ENCODE results near the gene PCSK4. TPM values are rescaled to one million over a fixed set of nuclear protein-coding genes. Genes with fewer than 3 reads are reported as not detected.
A peak's percentile ranks its signal among the peaks of the same experiment; 100 is the strongest.

The PCSK4 gene
- polyA plus RNA-seq, 2 of the 4 experiments (the other 2 are of a cell fraction): 0.76 to 2.1 TPM

- TF ChIP-seq REST (IDR thresholded peaks at IDR 0.05) (peak; percentile 91), CHD2 (IDR thresholded peaks at IDR 0.05; ENCODE audit: low read length, partially characterized antibody) (peak; percentile 94), CBX2 (IDR thresholded peaks at IDR 0.05; ENCODE audit: borderline replicate concordance, low read depth) (no peak), EP300 (IDR thresholded peaks at IDR 0.05) (no peak), CHD4 (IDR thresholded peaks at IDR 0.05; ENCODE audit: borderline replicate concordance) (no peak), ZNF302 (CRISPR knock-in tag; IDR thresholded peaks at IDR 0.05) (no peak), JUN (IDR thresholded peaks at IDR 0.05) (peak; percentile 72 to 96), RNF2 (IDR thresholded peaks at IDR 0.05; ENCODE audit: borderline replicate concordance, low read depth) (no peak), ZSCAN20 (CRISPR knock-in tag; IDR thresholded peaks at IDR 0.05) (no peak), KDM1A (IDR thresholded peaks at IDR 0.05; ENCODE audit: low read depth) (no peak), FOSL2 (IDR thresholded peaks at IDR 0.05) (no peak), FOSL2 (CRISPR knock-in tag; IDR thresholded peaks at IDR 0.05) (no peak; the same call in 1 of the 2 replicates), ESRRA (IDR thresholded peaks at IDR 0.05; ENCODE audit: borderline replicate concordance, low read length) (no peak), GATA3 (IDR thresholded peaks at IDR 0.05; ENCODE audit: borderline replicate concordance) (peak; percentile 47; the same call in 1 of the 2 replicates), RARB (CRISPR knock-in tag; IDR thresholded peaks at IDR 0.05) (no peak), HEYL (CRISPR knock-in tag; IDR thresholded peaks at IDR 0.05) (no peak), POLR2AphosphoS2 (conservative IDR thresholded peaks at IDR 0.05; ENCODE audit: low read length) (no peak), SMC3 (IDR thresholded peaks at IDR 0.05) (no peak), RFX5 (IDR thresholded peaks at IDR 0.05) (no peak), TP53 (CRISPR knock-in tag; IDR thresholded peaks at IDR 0.05) (no peak), USF2 (IDR thresholded peaks at IDR 0.05) (no peak), MYC (IDR thresholded peaks at IDR 0.05; ENCODE audit: borderline replicate concordance, low read length) (no peak; the same call in 1 of the 2 replicates), KDM5A (IDR thresholded peaks at IDR 0.05) (no peak), NPAS2 (CRISPR knock-in tag; IDR thresholded peaks at IDR 0.05; ENCODE audit: borderline replicate concordance) (no peak)
- TF ChIP-seq, protein P1, sequence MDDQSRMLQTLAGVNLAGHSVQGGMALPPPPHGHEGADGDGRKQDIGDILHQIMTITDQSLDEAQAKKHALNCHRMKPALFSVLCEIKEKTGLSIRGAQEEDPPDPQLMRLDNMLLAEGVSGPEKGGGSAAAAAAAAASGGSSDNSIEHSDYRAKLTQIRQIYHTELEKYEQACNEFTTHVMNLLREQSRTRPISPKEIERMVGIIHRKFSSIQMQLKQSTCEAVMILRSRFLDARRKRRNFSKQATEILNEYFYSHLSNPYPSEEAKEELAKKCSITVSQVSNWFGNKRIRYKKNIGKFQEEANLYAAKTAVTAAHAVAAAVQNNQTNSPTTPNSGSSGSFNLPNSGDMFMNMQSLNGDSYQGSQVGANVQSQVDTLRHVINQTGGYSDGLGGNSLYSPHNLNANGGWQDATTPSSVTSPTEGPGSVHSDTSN (IDR thresholded peaks at IDR 0.05): peak; percentile 15; the same call in 1 of the 2 replicates
Measured at GRCh38 chr19:1438035-1438932, 51.9 kb downstream of the PCSK4 start, which contains the start of gene RPS15 (continued).

All from A549 (cell line).